IgD-negative memory B cell (primary cell): ENCODE results near the gene SRSF6. TPM values are rescaled to one million over a fixed set of nuclear protein-coding genes. Genes with fewer than 3 reads are reported as not detected.

Source experiments
- H3K27ac Mint-ChIP-seq, 3 donors: one replicate each; pipeline ENCODE4 v1.8.0; 2020 to 2022; ENCODE audit warnings: mild to moderate bottlenecking in 3 of 3, mixed read lengths in 3 of 3, moderate library complexity in 1 of 3
- H3K27me3 Mint-ChIP-seq: one replicate; pipeline ENCODE4 v1.8.0; 2021; ENCODE audit warnings: mixed read lengths
- H3K36me3 Mint-ChIP-seq: one replicate; pipeline ENCODE4 v1.8.0; 2020; ENCODE audit warnings: mild to moderate bottlenecking, mixed read lengths
- H3K4me1 Mint-ChIP-seq, 3 donors: one replicate each; pipeline ENCODE4 v1.8.0; 2020 to 2022; ENCODE audit warnings: mixed read lengths in 3 of 3, mild to moderate bottlenecking in 1 of 3
- H3K4me3 Mint-ChIP-seq, 4 donors: one replicate each; pipeline ENCODE4 v1.8.0; 2020 to 2022; ENCODE audit warnings: mild to moderate bottlenecking in 4 of 4, mixed read lengths in 4 of 4, moderate library complexity in 3 of 4
- H3K9me3 Mint-ChIP-seq, 3 donors: one replicate each; pipeline ENCODE4 v1.8.0; 2020 to 2021; ENCODE audit warnings: mixed read lengths in 3 of 3, mild to moderate bottlenecking in 1 of 3
- polyA plus RNA-seq: library from polyadenylated mRNA; unstranded; fragments of 300-500 nt; fragmentation: Illumina TruSeq; gene quantifications from one replicate; pipeline ENCODE4 v1.2.3, GENCODE V29; 2021

The SRSF6 gene
- polyA plus RNA-seq, 1 donor from 2014 or later = 58.1 TPM

- Mint-ChIP-seq H3K27me3 (peaks cover 5% of the 10 kb centered on the region), H3K36me3 (peaks cover 9% of the 10 kb centered on the region), H3K4me1 (peaks cover 11 to 25% (median 19%) of the 10 kb centered on the region in 3 donors), H3K9me3 (peaks cover 0 to under 1% (median 0%) of the 10 kb centered on the region in 3 donors), H3K27ac (peak overlapping the region in 2 of 3 donors; percentile 91 to 96), H3K4me3 (peak overlapping the region; percentile 73 to 98 (median 90))
These were observed 1.6 kb downstream of the SRSF6 start for GRCh38 chr20:43459022-43459942.

- peaks cover 9% of the 10 kb centered on the region for H3K36me3 Mint-ChIP-seq
These were observed 2.6 kb downstream of the SRSF6 start for GRCh38 chr20:43460172-43460829.

DNA sequence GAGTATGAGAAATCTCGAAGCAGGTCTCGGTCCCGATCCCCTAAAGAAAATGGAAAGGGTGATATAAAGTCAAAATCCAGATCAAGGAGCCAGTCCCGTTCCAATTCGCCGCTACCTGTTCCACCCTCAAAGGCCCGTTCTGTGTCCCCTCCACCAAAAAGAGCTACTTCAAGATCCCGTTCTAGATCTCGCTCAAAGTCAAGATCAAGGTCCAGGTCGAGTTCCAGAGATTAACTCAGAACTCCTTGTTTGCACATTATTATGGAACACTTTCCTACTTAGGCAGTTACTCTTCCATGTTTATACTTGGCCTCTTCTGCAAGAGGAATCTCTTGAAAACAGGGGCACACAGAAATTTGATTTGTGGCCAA, 3.1 kb downstream of the SRSF6 start:
- Mint-ChIP-seq H3K36me3 (peaks cover 9% of the 10 kb centered on the region), H3K27ac (peak overlapping the region in 2 of 3 donors; percentile 77 to 78), H3K4me1 (peaks cover 11 to 25% (median 20%) of the 10 kb centered on the region in 3 donors)

More at GRCh38 chr20:43460172-43460829, 2.6 kb downstream of the SRSF6 start:
- Mint-ChIP-seq H3K27ac (peak overlapping the region in 2 of 3 donors; percentile 77 to 78), H3K9me3 (no peaks in the 10 kb centered on the region), H3K4me1 (peaks cover 11 to 25% (median 19%) of the 10 kb centered on the region in 3 donors), H3K27me3 (peaks cover 1% of the 10 kb centered on the region), H3K4me3 (peak overlapping the region; percentile 1 to 78 (median 8))

GRCh38 chr20:43461894-43462659, 4.4 kb downstream of the SRSF6 start:
- Mint-ChIP-seq H3K9me3 (no peaks in the 10 kb centered on the region), H3K27me3 (no peaks in the 10 kb centered on the region), H3K27ac (peak overlapping the region in 2 of 3 donors; percentile 9 to 51), H3K4me3 (peak overlapping the region in 1 of 4 donors; percentile 30), H3K4me1 (peaks cover 7 to 22% (median 19%) of the 10 kb centered on the region in 3 donors), H3K36me3 (peaks cover 13% of the 10 kb centered on the region)

More for the DNA sequence above, 3.1 kb downstream of the SRSF6 start:
- Mint-ChIP-seq H3K9me3 (no peaks in the 10 kb centered on the region), H3K27me3 (peaks cover 1% of the 10 kb centered on the region), H3K4me3 (peak overlapping the region in 3 of 4 donors; percentile 1 to 78 (median 8))

DNA sequence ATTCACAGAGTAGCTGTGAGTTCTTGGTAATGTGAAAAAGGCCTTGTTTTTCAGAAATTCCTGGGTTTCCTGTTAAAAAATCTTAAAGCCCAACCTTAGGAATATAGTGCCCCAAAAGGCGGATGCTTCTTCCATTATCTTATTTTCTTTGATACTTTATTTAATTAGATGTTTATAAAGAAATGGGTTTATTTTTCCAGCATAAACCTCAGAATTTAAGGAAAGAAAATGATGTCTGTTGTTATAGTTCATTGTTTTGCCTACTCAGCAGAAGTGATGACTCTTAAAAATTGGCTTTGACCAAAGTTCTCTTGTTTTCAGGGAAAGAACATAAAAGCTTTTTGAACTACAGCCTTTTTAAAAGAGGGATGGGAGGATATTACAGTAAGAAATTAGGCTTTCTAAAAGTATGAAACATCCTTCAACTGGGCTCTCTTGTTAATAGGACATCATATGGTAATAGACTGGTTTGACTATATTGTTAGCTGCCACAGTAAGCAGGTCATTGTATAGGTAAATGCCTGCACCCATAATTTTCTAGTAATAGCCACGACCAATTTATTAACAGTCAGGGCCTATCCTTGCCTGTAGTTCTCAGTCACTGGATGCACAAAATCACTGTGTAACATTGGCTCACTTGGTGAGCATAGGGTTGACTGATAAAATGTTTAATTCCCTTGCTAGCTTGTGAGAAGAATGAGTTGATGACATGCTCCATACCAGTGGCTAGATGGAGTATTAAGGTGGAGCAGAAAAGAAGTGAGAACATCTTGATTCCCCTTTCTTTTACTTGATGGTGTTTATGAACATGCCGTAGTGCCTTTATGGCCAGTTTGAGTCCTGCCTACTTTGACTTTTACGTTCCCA, 5.2 kb downstream of the SRSF6 start:
- H3K9me3 Mint-ChIP-seq = no peaks in the 10 kb centered on the region
- H3K27me3 Mint-ChIP-seq = no peaks in the 10 kb centered on the region
- peaks cover 7 to 22% (median 19%) of the 10 kb centered on the region in 3 donors for H3K4me1 Mint-ChIP-seq
- H3K27ac Mint-ChIP-seq = peak overlapping the region in 1 of 3 donors; percentile 72
- H3K4me3 Mint-ChIP-seq = peak overlapping the region in 1 of 4 donors; percentile 46
- H3K36me3 Mint-ChIP-seq = peaks cover 13% of the 10 kb centered on the region

DNA sequence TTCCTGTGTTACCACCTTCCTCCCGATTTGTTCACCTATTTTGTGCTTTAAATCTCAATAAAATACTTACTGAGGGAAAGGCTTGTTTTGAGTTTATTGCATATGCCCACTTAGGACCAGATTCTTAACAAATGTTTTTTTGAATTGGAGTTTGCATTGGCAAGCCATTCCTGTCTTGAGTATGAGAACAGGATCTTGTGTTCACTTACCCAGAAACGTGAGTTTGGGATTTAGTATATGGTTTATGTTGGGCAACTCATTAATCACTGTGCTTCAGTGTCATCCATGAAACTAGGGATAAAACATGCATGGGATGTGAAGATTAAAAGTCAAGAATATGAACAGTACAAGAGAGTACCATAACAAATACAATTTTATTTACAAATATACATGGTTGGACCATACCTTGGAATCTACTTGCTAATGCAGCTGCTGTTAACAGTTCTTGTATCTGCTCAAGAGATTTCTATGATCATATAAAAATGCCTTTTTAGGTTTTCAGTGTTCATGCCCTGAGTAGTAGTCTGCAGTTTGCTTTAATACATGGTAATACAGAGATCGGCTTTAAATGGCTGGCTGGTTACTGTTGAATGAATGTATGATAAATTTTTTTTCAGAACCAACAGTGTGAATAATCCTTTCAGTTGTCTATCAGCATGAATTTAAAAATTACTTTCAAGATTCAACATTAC, 6.0 kb downstream of the SRSF6 start:
- Mint-ChIP-seq H3K4me3 (peak overlapping the region in 1 of 4 donors; percentile 46), H3K4me1 (peaks cover 7 to 22% (median 19%) of the 10 kb centered on the region in 3 donors), H3K9me3 (no peaks in the 10 kb centered on the region), H3K36me3 (peaks cover 13% of the 10 kb centered on the region), H3K27ac (peak overlapping the region in 1 of 3 donors; percentile 72), H3K27me3 (no peaks in the 10 kb centered on the region)

- Mint-ChIP-seq H3K4me3 (peak overlapping the region in 1 of 4 donors; percentile 36), H3K27ac (no peak overlapping the region), H3K9me3 (no peaks in the 10 kb centered on the region), H3K36me3 (peaks cover 13% of the 10 kb centered on the region), H3K4me1 (peaks cover 7 to 22% (median 15%) of the 10 kb centered on the region in 3 donors), H3K27me3 (no peaks in the 10 kb centered on the region)
These were observed 6.6 kb downstream of the SRSF6 start for GRCh38 chr20:43464219-43464790.

DNA sequence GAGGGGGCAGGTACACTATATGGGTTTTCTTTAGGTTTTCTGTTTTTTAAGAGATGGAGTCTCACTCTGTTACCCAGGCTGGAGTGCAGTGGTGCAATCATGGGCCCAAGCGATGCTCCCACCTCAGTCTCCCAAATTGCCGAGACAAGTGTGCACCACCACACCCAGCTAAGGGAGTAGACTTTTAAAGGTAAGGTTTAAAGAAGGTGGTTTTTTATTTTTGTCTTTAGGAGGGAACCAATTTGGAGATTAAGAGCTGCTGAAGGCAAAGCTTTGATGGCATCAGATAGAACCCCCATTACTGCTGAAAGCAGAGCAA, 7.9 kb downstream of the SRSF6 start:
- H3K9me3 Mint-ChIP-seq = no peaks in the 10 kb centered on the region
- H3K4me3 Mint-ChIP-seq = no peak overlapping the region
- peaks cover 8 to 18% (median 14%) of the 10 kb centered on the region in 3 donors for H3K4me1 Mint-ChIP-seq
- H3K27ac Mint-ChIP-seq = peak overlapping the region in 1 of 3 donors; percentile 20
- H3K36me3 Mint-ChIP-seq = peaks cover 15% of the 10 kb centered on the region
- no peaks in the 10 kb centered on the region for H3K27me3 Mint-ChIP-seq

GRCh38 chr20:43467589-43467988, 9.9 kb downstream of the SRSF6 start:
- no peak overlapping the region for H3K4me3 Mint-ChIP-seq
- H3K27ac Mint-ChIP-seq = no peak overlapping the region
- no peaks in the 10 kb centered on the region for H3K9me3 Mint-ChIP-seq
- peaks cover 12% of the 10 kb centered on the region for H3K36me3 Mint-ChIP-seq
- H3K4me1 Mint-ChIP-seq = peaks cover 3 to 16% (median 6%) of the 10 kb centered on the region in 3 donors
- no peaks in the 10 kb centered on the region for H3K27me3 Mint-ChIP-seq

GRCh38 chr20:43472671-43473380, 15.1 kb downstream of the SRSF6 start:
- Mint-ChIP-seq H3K4me1 (peaks cover 0 to 3% (median 2%) of the 10 kb centered on the region in 3 donors), H3K36me3 (peaks cover 8% of the 10 kb centered on the region), H3K9me3 (no peaks in the 10 kb centered on the region), H3K4me3 (no peak overlapping the region), H3K27me3 (no peaks in the 10 kb centered on the region), H3K27ac (no peak overlapping the region)

DNA sequence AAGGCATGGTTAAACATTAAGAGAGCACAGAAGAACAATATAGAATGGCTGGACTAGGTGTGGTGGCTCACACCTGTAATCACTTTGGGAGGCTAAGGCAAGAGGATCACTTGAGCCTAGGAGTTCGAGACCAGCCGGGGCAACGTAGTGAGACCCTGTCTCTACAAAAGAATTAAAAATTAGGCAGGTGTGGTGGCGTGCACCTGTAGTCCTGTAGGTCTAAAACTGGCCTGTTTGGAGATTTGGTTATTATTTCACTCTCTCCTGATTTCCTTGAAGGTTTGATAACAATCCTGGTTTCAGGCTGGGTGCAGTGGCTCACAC, 15.6 kb downstream of the SRSF6 start:
- Mint-ChIP-seq H3K4me1 (peaks cover 0 to 3% (median 2%) of the 10 kb centered on the region in 3 donors), H3K9me3 (no peaks in the 10 kb centered on the region), H3K4me3 (no peak overlapping the region), H3K27ac (no peak overlapping the region), H3K27me3 (no peaks in the 10 kb centered on the region), H3K36me3 (peaks cover 8% of the 10 kb centered on the region)

GRCh38 chr20:43477193-43477592, 19.5 kb downstream of the SRSF6 start:
- no peaks in the 10 kb centered on the region for H3K27me3 Mint-ChIP-seq
- H3K36me3 Mint-ChIP-seq = no peaks in the 10 kb centered on the region
- no peaks in the 10 kb centered on the region for H3K4me1 Mint-ChIP-seq
- no peak overlapping the region for H3K27ac Mint-ChIP-seq
- H3K9me3 Mint-ChIP-seq = peaks cover 0 to 4% (median 0%) of the 10 kb centered on the region in 3 donors
- H3K4me3 Mint-ChIP-seq = no peak overlapping the region

DNA sequence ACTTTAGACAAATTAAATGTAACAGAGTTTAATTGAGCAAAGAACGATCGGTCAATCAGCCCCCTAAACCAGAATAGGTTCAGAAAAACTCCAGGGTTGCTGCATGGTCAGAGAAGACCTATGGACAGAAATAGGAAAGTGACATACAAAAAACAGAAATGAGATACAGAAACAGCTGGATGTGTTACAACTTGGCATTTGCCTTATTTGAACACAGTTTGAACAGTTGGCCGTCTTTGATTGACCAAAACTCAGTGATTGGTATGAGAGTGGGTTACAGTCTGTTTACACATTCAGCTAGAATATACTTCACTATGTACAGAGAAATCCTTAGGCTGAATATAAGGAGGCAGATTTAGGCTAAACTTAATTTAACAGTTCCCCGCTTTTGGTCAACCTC, 19.9 kb downstream of the SRSF6 start:
- Mint-ChIP-seq H3K9me3 (peaks cover 0 to 4% (median 0%) of the 10 kb centered on the region in 3 donors), H3K36me3 (no peaks in the 10 kb centered on the region), H3K4me3 (no peak overlapping the region), H3K4me1 (no peaks in the 10 kb centered on the region), H3K27me3 (no peaks in the 10 kb centered on the region), H3K27ac (no peak overlapping the region)
